HepG2 (cell line): ENCODE results near the gene TUT7. TPM values are rescaled to one million over a fixed set of nuclear protein-coding genes. Genes with fewer than 3 reads are reported as not detected.

Experiments used
- DR1 ChIP-seq: sonication (generic); formaldehyde crosslinking; IDR thresholded peaks from 2 replicates; pipeline ENCODE4 v1.8.0; 2021; ENCODE audit warnings: mild to moderate bottlenecking, missing genetic modification reagents, inconsistent platforms
- ELF3 ChIP-seq: IDR thresholded peaks from 2 replicates; pipeline ENCODE4 v1.6.1; 2016; ENCODE audit warnings: missing genetic modification reagents, missing compliant biosample characterization
- FLYWCH1 ChIP-seq: sonication (generic); formaldehyde crosslinking; IDR thresholded peaks from 2 replicates; pipeline ENCODE4 v1.8.1; 2023; ENCODE audit warnings: mild to moderate bottlenecking, missing genetic modification reagents
- JUND ChIP-seq: sonication (generic); formaldehyde crosslinking; IDR thresholded peaks from 2 replicates; pipeline ENCODE4 v1.8.0; 2022; ENCODE audit warnings: mild to moderate bottlenecking, missing genetic modification reagents
- NCOA5 ChIP-seq: sonication (generic); formaldehyde crosslinking; IDR thresholded peaks from 2 replicates; pipeline ENCODE4 v1.4.0; 2020; ENCODE audit warnings: missing genetic modification reagents
- NFIC ChIP-seq: IDR thresholded peaks from 2 replicates; pipeline ENCODE4 v1.6.1; 2012; ENCODE audit warnings: mild to moderate bottlenecking, low read length, inconsistent platforms
- NR3C1 ChIP-seq: sonication (generic); formaldehyde crosslinking; IDR thresholded peaks from 2 replicates; pipeline ENCODE4 v1.4.0; 2020; ENCODE audit warnings: missing genetic modification reagents
- PAWR ChIP-seq: sonication (generic); formaldehyde crosslinking; IDR thresholded peaks from 2 replicates; pipeline ENCODE4 v1.4.0; 2020; ENCODE audit warnings: missing genetic modification reagents, mild to moderate bottlenecking, borderline replicate concordance
- POLR2A ChIP-seq, 2 experiments: IDR thresholded peaks; 2 replicates each; pipeline ENCODE4 v1.6.1; 2011; ENCODE audit warnings: low read depth in 2 of 2, low read length in 2 of 2, mild to moderate bottlenecking in 1 of 2, moderate library complexity in 1 of 2; ENCODE audit not compliant: insufficient read depth in 1 of 2
- SMAD1 ChIP-seq: sonication (generic); formaldehyde crosslinking; IDR thresholded peaks from 2 replicates; pipeline ENCODE4 v1.4.0; 2020; ENCODE audit warnings: missing genetic modification reagents, low read depth, mild to moderate bottlenecking, borderline replicate concordance
- TAF1 ChIP-seq: sonication (generic); formaldehyde crosslinking; IDR thresholded peaks from 2 replicates; pipeline ENCODE4 v1.4.0; 2020; ENCODE audit warnings: missing genetic modification reagents
- TIGD3 ChIP-seq: sonication (generic); formaldehyde crosslinking; IDR thresholded peaks from 2 replicates; pipeline ENCODE4 v1.5.1; 2020; ENCODE audit warnings: mild to moderate bottlenecking, missing genetic modification reagents, borderline replicate concordance
- ZEB1 ChIP-seq: IDR thresholded peaks from 2 replicates; pipeline ENCODE4 v1.6.1; 2012; ENCODE audit warnings: mild to moderate bottlenecking, low read depth, inconsistent platforms; ENCODE audit not compliant: insufficient replicate concordance
- ZFAT ChIP-seq: sonication (generic); formaldehyde crosslinking; conservative IDR thresholded peaks from 2 replicates; pipeline ENCODE4 v1.8.1; 2023; ENCODE audit warnings: missing genetic modification reagents, inconsistent platforms
- ZNF30 ChIP-seq: sonication (generic); formaldehyde crosslinking; IDR thresholded peaks from 2 replicates; pipeline ENCODE4 v1.5.0; 2020; ENCODE audit warnings: mild to moderate bottlenecking, missing genetic modification reagents
- ZNF350 ChIP-seq: sonication (generic); formaldehyde crosslinking; IDR thresholded peaks from 2 replicates; pipeline ENCODE4 v1.4.0; 2020; ENCODE audit warnings: mild to moderate bottlenecking, low read depth, missing genetic modification reagents, borderline replicate concordance
- ZNF552 ChIP-seq: sonication (generic); formaldehyde crosslinking; IDR thresholded peaks from 2 replicates; pipeline ENCODE4 v1.9.0; 2022; ENCODE audit warnings: missing genetic modification reagents, mild to moderate bottlenecking, borderline replicate concordance
- ZNF564 ChIP-seq: sonication (generic); formaldehyde crosslinking; IDR thresholded peaks from 2 replicates; pipeline ENCODE4 v1.8.1; 2023; ENCODE audit warnings: mild to moderate bottlenecking, missing genetic modification reagents
- ZNF777 ChIP-seq: sonication (generic); formaldehyde crosslinking; IDR thresholded peaks from 2 replicates; pipeline ENCODE4 v1.4.0; 2020; ENCODE audit warnings: missing genetic modification reagents
- polyA plus RNA-seq, 8 experiments: library from polyadenylated mRNA; depleted of rRNA in 3 of 8; stranded (reverse) in 7 of 8; unstranded in 1 of 8; fragments of >200 nt; fragmentation: Illumina TruSeq in 4 of 8; extraction: Trizol in 4 of 8; gene quantifications; 2 replicates each; pipeline versions ENCODE4 v1.2.1 to v1.2.3, GENCODE V29; 2011 to 2016; ENCODE audit warnings: low read depth in 4 of 8, missing spikeins in 1 of 8, mixed read lengths in 1 of 8; ENCODE audit not compliant: insufficient read depth in 1 of 8
- total RNA-seq, 5 experiments: library from RNA; depleted of rRNA; stranded (reverse); fragments of >200 nt; fragmentation: Illumina TruSeq; extraction: Trizol; gene quantifications; 2 replicates each; pipeline ENCODE4 v1.2.3, GENCODE V29; 2016; ENCODE audit warnings: low read depth in 1 of 5
- TF ChIP-seq, protein P1 (sequence below): sonication (generic); formaldehyde crosslinking; IDR thresholded peaks from 2 replicates; pipeline ENCODE4 v1.4.0; 2020; ENCODE audit warnings: low read depth, missing genetic modification reagents
- TF ChIP-seq, protein P2 (sequence below): IDR thresholded peaks from 2 replicates; pipeline ENCODE4 v1.4.0; 2020; ENCODE audit warnings: mild to moderate bottlenecking, missing genetic modification reagents
- TF ChIP-seq, protein P3 (sequence below): sonication (generic); formaldehyde crosslinking; IDR thresholded peaks from 2 replicates; pipeline ENCODE4 v1.8.1; 2023; ENCODE audit warnings: mild to moderate bottlenecking, inconsistent platforms, moderate library complexity, missing genetic modification reagents, borderline replicate concordance

TUT7 gene
- total and polyA plus RNA-seq, 2 of the 13 experiments (the other 11 are each of a cell fraction or from before 2014, with no cell fraction given): 12.0 to 19.4 TPM

- TF ChIP-seq, protein P1, sequence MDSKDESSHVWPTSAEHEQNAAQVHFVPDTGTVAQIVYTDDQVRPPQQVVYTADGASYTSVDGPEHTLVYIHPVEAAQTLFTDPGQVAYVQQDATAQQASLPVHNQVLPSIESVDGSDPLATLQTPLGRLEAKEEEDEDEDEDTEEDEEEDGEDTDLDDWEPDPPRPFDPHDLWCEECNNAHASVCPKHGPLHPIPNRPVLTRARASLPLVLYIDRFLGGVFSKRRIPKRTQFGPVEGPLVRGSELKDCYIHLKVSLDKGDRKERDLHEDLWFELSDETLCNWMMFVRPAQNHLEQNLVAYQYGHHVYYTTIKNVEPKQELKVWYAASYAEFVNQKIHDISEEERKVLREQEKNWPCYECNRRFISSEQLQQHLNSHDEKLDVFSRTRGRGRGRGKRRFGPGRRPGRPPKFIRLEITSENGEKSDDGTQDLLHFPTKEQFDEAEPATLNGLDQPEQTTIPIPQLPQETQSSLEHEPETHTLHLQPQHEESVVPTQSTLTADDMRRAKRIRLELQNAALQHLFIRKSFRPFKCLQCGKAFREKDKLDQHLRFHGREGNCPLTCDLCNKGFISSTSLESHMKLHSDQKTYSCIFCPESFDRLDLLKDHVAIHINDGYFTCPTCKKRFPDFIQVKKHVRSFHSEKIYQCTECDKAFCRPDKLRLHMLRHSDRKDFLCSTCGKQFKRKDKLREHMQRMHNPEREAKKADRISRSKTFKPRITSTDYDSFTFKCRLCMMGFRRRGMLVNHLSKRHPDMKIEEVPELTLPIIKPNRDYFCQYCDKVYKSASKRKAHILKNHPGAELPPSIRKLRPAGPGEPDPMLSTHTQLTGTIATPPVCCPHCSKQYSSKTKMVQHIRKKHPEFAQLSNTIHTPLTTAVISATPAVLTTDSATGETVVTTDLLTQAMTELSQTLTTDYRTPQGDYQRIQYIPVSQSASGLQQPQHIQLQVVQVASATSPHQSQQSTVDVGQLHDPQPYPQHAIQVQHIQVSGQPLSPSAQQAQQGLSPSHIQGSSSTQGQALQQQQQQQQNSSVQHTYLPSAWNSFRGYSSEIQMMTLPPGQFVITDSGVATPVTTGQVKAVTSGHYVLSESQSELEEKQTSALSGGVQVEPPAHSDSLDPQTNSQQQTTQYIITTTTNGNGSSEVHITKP (CRISPR knock-in tag): no peak
- TF ChIP-seq ZNF564 (CRISPR knock-in tag) (no peak), NCOA5 (no peak), ZNF552 (no peak), ELF3 (CRISPR knock-in tag) (peak; percentile 51; the same call in 1 of the 2 replicates), ZNF777 (no peak), JUND (CRISPR knock-in tag) (no peak), POLR2A (IDR thresholded peaks at IDR 0.05; ENCODE audit: insufficient read depth in 1 of 2, low read depth in 2 of 2, low read length in 2 of 2) (0 out of 4 replicates have a peak, but pooled peaks of 1 of the 2 experiments have one; percentile 40), ZNF30 (CRISPR knock-in tag) (no peak), NFIC (peak; percentile 70), PAWR (CRISPR knock-in tag) (no peak), FLYWCH1 (no peak), NR3C1 (CRISPR knock-in tag) (no peak), ZEB1 (peak; percentile 64), ZNF350 (CRISPR knock-in tag) (no peak), TAF1 (no peak), DR1 (CRISPR knock-in tag) (no peak), SMAD1 (CRISPR knock-in tag) (no peak), TIGD3 (CRISPR knock-in tag) (no peak), ZFAT (CRISPR knock-in tag) (no peak)
- TF ChIP-seq, protein P2, sequence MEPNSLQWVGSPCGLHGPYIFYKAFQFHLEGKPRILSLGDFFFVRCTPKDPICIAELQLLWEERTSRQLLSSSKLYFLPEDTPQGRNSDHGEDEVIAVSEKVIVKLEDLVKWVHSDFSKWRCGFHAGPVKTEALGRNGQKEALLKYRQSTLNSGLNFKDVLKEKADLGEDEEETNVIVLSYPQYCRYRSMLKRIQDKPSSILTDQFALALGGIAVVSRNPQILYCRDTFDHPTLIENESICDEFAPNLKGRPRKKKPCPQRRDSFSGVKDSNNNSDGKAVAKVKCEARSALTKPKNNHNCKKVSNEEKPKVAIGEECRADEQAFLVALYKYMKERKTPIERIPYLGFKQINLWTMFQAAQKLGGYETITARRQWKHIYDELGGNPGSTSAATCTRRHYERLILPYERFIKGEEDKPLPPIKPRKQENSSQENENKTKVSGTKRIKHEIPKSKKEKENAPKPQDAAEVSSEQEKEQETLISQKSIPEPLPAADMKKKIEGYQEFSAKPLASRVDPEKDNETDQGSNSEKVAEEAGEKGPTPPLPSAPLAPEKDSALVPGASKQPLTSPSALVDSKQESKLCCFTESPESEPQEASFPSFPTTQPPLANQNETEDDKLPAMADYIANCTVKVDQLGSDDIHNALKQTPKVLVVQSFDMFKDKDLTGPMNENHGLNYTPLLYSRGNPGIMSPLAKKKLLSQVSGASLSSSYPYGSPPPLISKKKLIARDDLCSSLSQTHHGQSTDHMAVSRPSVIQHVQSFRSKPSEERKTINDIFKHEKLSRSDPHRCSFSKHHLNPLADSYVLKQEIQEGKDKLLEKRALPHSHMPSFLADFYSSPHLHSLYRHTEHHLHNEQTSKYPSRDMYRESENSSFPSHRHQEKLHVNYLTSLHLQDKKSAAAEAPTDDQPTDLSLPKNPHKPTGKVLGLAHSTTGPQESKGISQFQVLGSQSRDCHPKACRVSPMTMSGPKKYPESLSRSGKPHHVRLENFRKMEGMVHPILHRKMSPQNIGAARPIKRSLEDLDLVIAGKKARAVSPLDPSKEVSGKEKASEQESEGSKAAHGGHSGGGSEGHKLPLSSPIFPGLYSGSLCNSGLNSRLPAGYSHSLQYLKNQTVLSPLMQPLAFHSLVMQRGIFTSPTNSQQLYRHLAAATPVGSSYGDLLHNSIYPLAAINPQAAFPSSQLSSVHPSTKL: peak; percentile 90
- TF ChIP-seq, protein P3, sequence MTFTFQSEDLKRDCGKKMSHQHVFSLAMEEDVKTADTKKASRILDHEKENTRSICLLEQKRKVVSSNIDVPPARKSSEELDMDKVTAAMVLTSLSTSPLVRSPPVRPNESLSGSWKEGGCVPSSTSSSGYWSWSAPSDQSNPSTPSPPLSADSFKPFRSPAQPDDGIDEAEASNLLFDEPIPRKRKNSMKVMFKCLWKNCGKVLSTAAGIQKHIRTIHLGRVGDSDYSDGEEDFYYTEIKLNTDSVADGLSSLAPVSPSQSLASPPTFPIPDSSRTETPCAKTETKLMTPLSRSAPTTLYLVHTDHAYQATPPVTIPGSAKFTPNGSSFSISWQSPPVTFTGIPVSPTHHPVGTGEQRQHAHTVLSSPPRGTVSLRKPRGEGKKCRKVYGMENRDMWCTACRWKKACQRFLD (CRISPR knock-in tag): no peak; the same call in 1 of the 2 replicates
These were observed 18.2 kb downstream of the TUT7 start (continued) for GRCh38 chr9:86336058-86336457.
